ENCODE measurements around the gene PNMA3.

- no peak for TF ChIP-seq POLR2AphosphoS5 (IDR thresholded peaks at IDR 0.05)
- TF ChIP-seq POLR2A (IDR thresholded peaks at IDR 0.05), result no peak
- TF ChIP-seq, protein P1, sequence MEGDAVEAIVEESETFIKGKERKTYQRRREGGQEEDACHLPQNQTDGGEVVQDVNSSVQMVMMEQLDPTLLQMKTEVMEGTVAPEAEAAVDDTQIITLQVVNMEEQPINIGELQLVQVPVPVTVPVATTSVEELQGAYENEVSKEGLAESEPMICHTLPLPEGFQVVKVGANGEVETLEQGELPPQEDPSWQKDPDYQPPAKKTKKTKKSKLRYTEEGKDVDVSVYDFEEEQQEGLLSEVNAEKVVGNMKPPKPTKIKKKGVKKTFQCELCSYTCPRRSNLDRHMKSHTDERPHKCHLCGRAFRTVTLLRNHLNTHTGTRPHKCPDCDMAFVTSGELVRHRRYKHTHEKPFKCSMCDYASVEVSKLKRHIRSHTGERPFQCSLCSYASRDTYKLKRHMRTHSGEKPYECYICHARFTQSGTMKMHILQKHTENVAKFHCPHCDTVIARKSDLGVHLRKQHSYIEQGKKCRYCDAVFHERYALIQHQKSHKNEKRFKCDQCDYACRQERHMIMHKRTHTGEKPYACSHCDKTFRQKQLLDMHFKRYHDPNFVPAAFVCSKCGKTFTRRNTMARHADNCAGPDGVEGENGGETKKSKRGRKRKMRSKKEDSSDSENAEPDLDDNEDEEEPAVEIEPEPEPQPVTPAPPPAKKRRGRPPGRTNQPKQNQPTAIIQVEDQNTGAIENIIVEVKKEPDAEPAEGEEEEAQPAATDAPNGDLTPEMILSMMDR (IDR thresholded peaks at IDR 0.05), result no peak
Observed at GRCh38 chrX:153049093-153049492, 7.2 kb upstream of the PNMA3 start.

Data from sigmoid colon (tissue), 4 donors.